Measurements from ENCODE around the gene SAMM50.

The SAMM50 gene

DNA sequence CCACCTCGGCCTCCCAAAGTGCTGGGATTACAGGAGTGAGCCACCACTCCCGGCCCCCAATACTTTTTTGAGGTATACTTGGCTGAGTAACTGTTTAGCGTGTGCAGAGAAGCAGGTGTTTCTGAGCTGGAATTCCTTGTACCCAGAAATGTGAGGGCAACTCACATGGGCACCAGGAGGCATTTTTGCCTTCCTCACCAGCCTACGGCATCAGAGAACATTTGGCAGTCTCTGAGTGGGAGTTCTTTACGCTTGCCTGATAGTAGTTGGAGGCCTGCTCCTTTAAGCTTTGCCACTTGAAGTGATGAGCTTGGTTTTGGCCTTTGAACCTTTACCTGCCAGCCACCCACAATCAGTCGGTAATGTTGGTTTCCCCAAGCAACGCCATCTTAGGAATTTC lies 78.0 kb downstream of the SAMM50 start:
- DNase-seq, result no peak

DNA sequence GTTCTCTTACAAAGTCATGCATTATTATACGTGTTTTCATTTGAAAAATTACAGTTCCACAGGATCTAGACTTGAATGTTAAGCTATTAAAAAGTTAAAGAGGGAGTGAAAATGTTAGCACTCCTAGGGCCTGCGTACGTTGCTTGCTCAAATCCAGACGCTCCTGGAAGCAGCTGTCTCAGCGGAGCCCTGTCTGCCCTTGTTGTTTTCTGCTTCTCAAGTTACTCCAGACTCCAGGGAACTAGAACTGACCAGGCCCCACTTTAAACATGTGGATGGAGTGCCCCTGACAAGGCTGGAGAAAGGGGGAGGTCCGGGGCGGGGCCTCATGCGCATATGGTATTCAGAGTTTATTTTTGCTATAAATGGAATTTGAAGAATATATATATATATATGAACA lies 78.5 kb downstream of the SAMM50 start:
- DNase-seq, result no peak

DNA sequence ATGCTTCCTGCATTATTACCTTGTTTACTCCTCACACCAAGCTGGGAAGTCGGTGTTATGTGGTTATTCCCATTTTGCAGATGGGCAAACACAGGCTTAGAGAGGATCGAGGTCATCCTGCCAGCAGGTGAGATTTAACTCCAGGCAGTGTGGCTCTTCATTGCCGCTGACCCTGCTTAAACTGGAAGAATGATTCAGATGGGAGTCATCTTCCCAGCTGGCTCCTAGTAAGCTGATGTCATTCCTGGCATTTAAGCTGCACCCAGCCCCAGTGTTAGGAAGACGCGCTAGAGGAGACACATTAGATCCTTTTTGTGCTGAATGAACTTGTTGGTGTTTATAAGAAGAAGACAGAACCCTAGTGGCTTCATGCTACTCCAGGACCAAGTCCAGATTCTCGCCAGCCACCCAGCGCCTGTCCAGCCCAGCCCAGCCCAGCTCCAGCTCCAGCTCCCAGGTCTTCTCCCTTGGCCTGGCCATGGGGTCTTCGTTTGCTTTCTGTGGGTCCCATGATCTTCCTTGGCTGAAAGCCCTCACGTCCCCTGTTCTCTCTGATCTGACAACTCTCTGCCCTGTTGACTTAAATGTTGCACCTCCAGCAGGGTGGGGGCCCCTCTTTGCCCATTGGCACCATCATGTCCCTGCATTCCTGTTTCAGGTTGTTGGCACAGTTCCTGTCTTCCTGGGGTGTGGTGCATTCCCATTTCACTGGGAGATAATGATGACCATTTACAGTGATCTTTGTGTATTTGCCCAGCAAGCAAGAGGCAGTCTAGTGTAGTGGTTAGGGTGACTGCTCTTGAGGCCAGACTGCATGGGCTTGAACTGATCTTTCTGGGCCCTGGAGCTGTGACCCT lies 82.5 kb downstream of the SAMM50 start:
- no peak for DNase-seq

DNA sequence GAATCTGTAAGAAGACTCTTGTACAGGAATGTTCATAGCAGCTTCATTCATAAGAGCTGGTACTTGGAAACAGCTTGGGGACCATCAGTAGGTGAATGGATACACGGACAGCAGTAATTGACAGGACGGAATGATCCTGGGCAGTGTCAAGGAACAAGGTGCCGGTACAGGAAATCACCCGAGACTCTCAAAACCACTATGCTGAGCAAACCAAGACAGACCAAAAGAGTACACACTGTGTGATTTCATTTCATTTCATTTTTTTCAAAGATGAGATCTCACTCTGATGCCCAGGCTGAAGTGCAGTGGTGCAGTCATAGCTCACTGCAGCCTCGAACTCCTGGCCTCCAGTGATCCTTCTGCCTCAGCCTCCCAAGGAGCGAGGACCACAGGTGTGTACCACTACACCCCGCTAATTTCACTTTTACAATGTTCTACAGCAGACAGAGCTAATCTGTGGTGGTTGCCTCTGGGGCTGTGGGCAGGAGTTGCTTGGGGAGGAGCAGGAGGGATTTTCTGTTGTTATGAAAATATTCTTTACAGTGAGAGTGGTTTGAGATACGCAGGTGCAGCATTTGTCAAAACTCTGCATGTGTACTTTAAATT lies 84.4 kb downstream of the SAMM50 start:
- no peak for DNase-seq

DNA sequence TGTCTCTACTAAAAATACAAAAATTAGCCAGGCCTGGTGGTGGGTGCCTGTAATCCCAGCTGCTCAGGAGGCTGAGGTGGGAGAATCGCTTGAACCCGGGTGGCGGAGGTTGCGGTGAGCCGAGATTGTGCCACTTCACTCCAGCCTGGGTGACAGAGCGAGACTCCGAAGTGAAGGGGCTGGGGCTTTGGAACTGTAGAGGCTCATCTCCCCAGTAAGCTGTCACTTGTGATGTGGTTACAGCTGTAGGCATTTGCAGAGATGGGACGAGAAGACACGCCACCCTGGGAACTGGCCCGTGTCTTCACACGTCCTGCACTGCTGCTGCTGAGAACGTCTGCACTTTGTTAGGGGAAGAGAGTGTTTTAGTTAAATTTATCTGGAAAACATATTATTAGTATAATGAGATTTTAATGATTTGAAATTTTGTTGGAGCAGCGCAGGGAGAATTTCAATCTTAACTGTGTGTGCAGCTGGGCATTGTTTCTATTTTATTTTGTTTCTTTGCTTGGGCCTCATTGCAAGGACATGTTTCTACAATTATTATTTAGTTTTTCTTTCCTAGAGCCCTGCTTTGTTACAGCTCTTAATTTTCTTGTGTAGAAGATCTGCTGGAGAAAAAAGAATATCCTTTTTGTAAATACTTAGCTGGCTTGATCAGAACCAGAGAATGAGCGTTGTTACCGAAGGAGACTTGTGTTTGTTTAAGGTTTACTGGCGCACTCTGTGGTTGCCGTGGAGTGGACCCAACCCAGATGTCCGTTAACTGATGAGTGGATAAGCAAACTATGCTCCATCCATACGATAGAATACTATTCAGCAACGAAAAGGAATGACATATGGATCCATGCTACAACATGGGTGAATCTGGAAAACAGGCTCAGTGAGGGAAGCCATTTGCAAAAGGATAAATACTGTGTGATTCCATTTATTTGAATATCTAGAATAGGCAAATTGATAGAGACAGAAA lies 87.3 kb downstream of the SAMM50 start:
- no peak for DNase-seq

DNA sequence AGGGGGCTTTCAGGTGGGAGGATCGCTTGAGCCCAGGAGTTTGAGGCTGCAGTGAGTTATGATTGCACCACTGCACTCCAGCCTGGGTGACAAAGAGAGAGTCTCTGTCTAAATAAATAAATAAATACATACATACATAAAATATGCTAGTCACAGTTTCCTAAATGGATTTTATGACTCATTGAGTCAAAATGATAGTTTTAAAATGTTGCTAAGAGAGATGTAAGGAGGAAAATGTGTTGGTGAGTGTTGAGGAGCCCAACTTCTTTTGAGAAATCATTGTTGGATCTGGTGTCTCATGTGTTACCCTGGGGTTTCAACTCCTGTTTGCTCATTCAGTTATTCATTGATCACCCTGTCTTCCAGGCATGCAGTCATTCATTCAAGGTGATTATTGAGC lies 89.9 kb downstream of the SAMM50 start:
- DNase-seq, result no peak

Measured in activated CD4-positive, alpha-beta T cell treated with anti-CD3 and anti-CD28 coated beads, Interleukin-2, amount 50 U/mL, for 1 hour (primary cell).